K562 (cell line): ENCODE results near the gene QARS1. TPM values are rescaled to one million over a fixed set of nuclear protein-coding genes. Genes with fewer than 3 reads are reported as not detected.

Source experiments
- KDM5B ChIP-seq: fragments of 200-600 bp; sonication (generic); IDR thresholded peaks from 2 replicates; pipeline ENCODE4 v1.6.1; 2012; ENCODE audit warnings: low read depth, mild to moderate bottlenecking, moderate library complexity, low read length, control low read depth, inconsistent platforms; ENCODE audit not compliant: insufficient replicate concordance
- NBN ChIP-seq: fragments of 450-650 bp; IDR thresholded peaks from 2 replicates; pipeline ENCODE4 v1.6.1; 2016; ENCODE audit warnings: low read depth, mild to moderate bottlenecking
- PHB2 ChIP-seq: fragments of 450-650 bp; IDR thresholded peaks from 2 replicates; pipeline ENCODE4 v1.6.1; 2017; ENCODE audit warnings: low read depth
- SIN3B ChIP-seq: fragments of 450-650 bp; IDR thresholded peaks from 2 replicates; pipeline ENCODE4 v1.6.1; 2017; ENCODE audit warnings: low read depth, mild to moderate bottlenecking, moderate library complexity
- SUPT5H ChIP-seq: fragments of 450-650 bp; IDR thresholded peaks from 2 replicates; pipeline ENCODE4 v1.6.1; 2016
- ZC3H8 ChIP-seq: fragments of 450-650 bp; IDR thresholded peaks from 2 replicates; pipeline ENCODE4 v1.6.1; 2017
- ZNF75A ChIP-seq: fragments of 450-650 bp; formaldehyde crosslinking; IDR thresholded peaks from 2 replicates; pipeline ENCODE4 v1.4.0; 2020; ENCODE audit warnings: mild to moderate bottlenecking
- polyA plus RNA-seq, 8 experiments: library from polyadenylated mRNA; depleted of rRNA in 4 of 8; stranded (reverse) in 5 of 8; unstranded in 3 of 8; fragments of >200 nt; fragmentation: Nextera tagmentation in 2 of 8; fragmentation: Illumina TruSeq in 1 of 8; extraction: Ambion mirVana in 2 of 8; extraction: Trizol in 1 of 8; gene quantifications; 2 replicates each; pipeline versions ENCODE4 v1.2.1 to v1.2.3, GENCODE V29; 2011 to 2014; ENCODE audit warnings: inconsistent platforms in 1 of 8, missing spikeins in 1 of 8
- total RNA-seq, 7 experiments: library from RNA; depleted of rRNA in 6 of 7; stranded (reverse); fragments of >200 nt in 6 of 7; fragmentation: Illumina TruSeq in 2 of 7; extraction: Trizol in 2 of 7; gene quantifications; 2 replicates each; pipeline versions ENCODE4 v1.2.1 to v1.2.3, GENCODE V29; 2011 to 2021; ENCODE audit warnings: low replicate concordance in 1 of 7
- TF ChIP-seq, protein P1 (sequence below): fragments of 250-450 bp; sonication (Bioruptor Pico); IDR thresholded peaks from 2 replicates; pipeline ENCODE4 v1.8.0; 2022; ENCODE audit warnings: moderate library complexity, mild to moderate bottlenecking, inconsistent platforms
- TF ChIP-seq, protein P2 (sequence below): IDR thresholded peaks from 3 replicates; pipeline ENCODE4 v1.6.1; 2011; ENCODE audit warnings: borderline replicate concordance, mild to moderate bottlenecking; ENCODE audit not compliant: insufficient read length, insufficient read depth
- TF ChIP-seq, protein P3 (sequence below): sonication (generic); formaldehyde crosslinking; IDR thresholded peaks from 2 replicates; pipeline ENCODE4 v1.8.0; 2022; ENCODE audit warnings: mild to moderate bottlenecking, missing genetic modification reagents
- TF ChIP-seq, protein P4 (sequence below): fragments of 450-650 bp; formaldehyde crosslinking; IDR thresholded peaks from 2 replicates; pipeline ENCODE4 v1.4.0; 2020; ENCODE audit warnings: mild to moderate bottlenecking, moderate library complexity

The QARS1 gene
- total and polyA plus RNA-seq, 9 of the 15 experiments (the other 6 are each of a cell fraction or from before 2014, with no cell fraction given), result 148 to 310 (median 273) TPM

DNA sequence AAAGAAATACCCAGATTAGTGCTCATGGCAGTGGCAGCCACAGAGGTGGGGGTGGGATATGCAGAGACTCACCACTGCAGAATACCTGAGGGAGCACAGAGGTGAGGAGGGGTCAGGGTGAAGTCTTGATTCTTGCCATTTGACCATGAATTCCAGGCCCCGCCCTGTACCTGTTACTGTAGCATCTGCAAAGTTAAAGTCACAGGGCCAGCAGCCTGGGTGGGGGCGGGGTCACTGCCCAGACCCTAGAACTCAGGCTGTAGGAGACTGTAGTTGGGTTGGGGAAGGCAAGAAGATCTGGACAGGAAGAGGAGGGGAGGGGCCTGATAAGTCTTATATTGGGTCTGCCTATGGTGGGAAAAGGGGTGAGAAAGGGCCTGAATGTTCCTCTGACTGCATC lies 47.1 kb upstream of the QARS1 start (continued):
- TF ChIP-seq ZNF75A, result no peak
- TF ChIP-seq, protein P1, sequence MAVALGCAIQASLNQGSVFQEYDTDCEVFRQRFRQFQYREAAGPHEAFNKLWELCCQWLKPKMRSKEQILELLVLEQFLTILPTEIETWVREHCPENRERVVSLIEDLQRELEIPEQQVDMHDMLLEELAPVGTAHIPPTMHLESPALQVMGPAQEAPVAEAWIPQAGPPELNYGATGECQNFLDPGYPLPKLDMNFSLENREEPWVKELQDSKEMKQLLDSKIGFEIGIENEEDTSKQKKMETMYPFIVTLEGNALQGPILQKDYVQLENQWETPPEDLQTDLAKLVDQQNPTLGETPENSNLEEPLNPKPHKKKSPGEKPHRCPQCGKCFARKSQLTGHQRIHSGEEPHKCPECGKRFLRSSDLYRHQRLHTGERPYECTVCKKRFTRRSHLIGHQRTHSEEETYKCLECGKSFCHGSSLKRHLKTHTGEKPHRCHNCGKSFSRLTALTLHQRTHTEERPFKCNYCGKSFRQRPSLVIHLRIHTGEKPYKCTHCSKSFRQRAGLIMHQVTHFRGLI (CRISPR knock-in tag), result no peak
- TF ChIP-seq, protein P2, sequence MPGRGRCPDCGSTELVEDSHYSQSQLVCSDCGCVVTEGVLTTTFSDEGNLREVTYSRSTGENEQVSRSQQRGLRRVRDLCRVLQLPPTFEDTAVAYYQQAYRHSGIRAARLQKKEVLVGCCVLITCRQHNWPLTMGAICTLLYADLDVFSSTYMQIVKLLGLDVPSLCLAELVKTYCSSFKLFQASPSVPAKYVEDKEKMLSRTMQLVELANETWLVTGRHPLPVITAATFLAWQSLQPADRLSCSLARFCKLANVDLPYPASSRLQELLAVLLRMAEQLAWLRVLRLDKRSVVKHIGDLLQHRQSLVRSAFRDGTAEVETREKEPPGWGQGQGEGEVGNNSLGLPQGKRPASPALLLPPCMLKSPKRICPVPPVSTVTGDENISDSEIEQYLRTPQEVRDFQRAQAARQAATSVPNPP, result no peak
- no peak for TF ChIP-seq SUPT5H
- TF ChIP-seq PHB2, result no peak
- TF ChIP-seq NBN, result no peak
- TF ChIP-seq ZC3H8, result no peak
- TF ChIP-seq SIN3B, result no peak
- TF ChIP-seq, protein P3, sequence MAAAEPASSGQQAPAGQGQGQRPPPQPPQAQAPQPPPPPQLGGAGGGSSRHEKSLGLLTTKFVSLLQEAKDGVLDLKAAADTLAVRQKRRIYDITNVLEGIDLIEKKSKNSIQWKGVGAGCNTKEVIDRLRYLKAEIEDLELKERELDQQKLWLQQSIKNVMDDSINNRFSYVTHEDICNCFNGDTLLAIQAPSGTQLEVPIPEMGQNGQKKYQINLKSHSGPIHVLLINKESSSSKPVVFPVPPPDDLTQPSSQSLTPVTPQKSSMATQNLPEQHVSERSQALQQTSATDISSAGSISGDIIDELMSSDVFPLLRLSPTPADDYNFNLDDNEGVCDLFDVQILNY, result no peak
- TF ChIP-seq, protein P4, sequence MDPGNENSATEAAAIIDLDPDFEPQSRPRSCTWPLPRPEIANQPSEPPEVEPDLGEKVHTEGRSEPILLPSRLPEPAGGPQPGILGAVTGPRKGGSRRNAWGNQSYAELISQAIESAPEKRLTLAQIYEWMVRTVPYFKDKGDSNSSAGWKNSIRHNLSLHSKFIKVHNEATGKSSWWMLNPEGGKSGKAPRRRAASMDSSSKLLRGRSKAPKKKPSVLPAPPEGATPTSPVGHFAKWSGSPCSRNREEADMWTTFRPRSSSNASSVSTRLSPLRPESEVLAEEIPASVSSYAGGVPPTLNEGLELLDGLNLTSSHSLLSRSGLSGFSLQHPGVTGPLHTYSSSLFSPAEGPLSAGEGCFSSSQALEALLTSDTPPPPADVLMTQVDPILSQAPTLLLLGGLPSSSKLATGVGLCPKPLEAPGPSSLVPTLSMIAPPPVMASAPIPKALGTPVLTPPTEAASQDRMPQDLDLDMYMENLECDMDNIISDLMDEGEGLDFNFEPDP, result no peak
- no peak for TF ChIP-seq KDM5B
